Middle frontal gyrus (tissue), 1 donor: Measurements from ENCODE around the gene SMIM17.
A peak's percentile ranks its signal among the peaks of the same experiment; 100 is the strongest.

Experiments
- DNase-seq: peaks from one replicate; pipeline ENCODE4 v3.0.0-alpha.2; 2015; ENCODE audit warnings: low spot score; ENCODE audit errors: extremely low spot score

Gene SMIM17

GRCh38 chr19:56642711-56643459 is at the start of gene SMIM17:
TSS of gene SMIM17 (plus strand) at chr19:56643159. CDS start at chr19:56645668, 2,509 bp downstream.
- no peak for DNase-seq

DNA sequence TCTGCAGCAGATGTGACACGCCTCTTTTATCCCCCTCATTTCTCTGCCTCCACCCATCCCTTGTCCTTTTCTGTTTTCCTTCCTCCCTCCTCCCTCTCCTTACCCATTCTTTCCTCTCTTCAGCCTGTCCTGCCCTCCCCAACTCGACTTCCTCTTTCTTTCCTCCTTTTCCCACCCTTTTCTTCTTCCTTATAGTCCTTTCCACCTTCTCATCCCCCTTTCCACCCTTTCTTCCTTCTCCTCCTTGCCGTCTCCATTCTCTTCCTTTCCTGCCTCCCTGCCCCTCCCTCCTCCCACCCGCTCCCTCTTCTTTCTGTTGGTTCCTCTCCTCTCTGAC is 48.5 kb upstream of the SMIM17 start:
- DNase-seq = no peak

DNA sequence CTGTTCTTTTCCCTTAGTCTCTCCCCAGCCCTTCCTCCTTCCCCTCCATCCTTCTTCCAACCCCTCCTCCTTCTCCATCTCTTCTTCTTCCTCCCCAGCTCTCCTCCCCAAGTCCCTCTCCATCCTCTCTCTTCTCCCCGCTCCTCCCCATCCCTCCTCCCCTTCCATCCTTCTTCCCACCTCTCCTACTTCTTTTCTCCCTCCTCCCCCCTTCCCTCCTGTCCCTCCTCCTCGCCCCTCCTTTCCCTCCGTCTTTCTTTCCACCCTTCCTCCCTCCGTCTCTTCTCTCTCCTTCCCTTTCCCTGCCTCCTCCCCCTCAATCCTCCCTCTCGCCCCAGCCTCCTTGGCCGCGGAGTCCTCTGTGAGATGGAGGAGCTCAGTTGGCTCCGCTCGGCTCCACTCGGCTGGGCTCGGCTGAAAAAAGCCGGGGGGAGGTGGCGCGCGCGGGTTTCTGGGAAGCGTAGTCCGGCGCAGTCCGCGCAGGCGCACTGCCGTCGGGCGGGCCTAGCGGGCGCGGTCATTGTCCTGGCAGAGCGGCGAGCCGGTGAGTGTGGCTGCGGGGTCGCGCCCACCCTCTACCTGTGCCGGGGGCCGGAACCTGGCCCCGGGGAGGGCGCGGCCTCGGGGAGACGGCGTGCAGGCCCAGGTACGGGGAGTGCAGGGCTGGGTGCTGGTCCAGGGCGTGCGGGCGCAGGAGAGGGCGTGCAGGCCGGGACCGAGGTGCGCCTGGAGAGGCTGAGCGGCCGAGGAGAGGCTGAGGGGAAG is 48.0 kb upstream of the SMIM17 start, which contains the start of gene ZNF71:
Gene ZNF71, plus strand, starts transcription at position 520 of the 765 bp plus-strand sequence. CDS start 6,257 bp downstream, outside the sequence.
- peak; percentile 77 for DNase-seq

- DNase-seq = no peak
Observed at GRCh38 chr19:56595548-56595899, 47.4 kb upstream of the SMIM17 start.

- no peak for DNase-seq
Observed at GRCh38 chr19:56596676-56597075, 46.3 kb upstream of the SMIM17 start.

GRCh38 chr19:56597696-56598095 is 45.3 kb upstream of the SMIM17 start:
- DNase-seq = no peak

- no peak for DNase-seq
Observed at GRCh38 chr19:56601375-56601774, 41.6 kb upstream of the SMIM17 start.

- DNase-seq = no peak
Observed at GRCh38 chr19:56603829-56604228, 39.1 kb upstream of the SMIM17 start.

GRCh38 chr19:56608274-56608964 is 34.5 kb upstream of the SMIM17 start:
- DNase-seq = no peak

DNA sequence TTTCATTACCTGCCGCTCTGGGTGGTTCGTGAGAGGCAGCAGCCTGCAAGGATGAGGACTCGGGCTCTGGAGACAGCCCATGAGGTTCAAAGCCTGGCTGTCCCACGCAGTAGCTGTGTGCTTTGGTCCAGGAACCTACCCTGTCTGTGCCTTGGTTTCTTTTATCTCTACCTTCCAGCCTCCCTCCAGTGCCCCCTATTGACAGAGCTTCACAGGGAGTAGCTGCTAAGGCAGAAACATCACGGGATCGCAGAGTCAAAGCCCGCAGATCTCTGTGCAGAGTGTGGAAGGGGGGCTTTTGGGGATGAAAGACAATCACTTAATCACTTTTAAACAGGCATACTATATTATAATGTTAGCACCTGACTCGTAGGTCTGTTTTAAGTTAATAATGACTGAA is 31.7 kb upstream of the SMIM17 start:
- no peak for DNase-seq

DNA sequence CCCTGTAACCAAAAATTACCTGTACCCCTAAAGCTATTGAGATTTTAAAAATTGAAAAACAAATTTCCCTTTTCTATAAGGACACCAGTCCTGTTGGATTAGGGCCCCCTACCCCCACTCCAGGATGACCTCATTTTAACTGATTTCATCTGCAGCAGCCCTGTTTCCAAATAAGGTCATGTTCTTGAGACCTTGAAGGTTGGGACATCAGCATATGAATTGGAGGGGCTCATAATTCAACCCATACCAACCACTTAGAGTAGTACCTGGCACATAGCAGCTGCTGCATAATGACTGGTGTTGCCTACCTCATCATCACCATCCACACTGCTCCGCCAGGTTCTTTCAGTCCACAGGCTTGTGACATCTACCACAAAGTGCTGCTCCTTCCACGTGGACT is 30.2 kb upstream of the SMIM17 start:
- no peak for DNase-seq

DNA sequence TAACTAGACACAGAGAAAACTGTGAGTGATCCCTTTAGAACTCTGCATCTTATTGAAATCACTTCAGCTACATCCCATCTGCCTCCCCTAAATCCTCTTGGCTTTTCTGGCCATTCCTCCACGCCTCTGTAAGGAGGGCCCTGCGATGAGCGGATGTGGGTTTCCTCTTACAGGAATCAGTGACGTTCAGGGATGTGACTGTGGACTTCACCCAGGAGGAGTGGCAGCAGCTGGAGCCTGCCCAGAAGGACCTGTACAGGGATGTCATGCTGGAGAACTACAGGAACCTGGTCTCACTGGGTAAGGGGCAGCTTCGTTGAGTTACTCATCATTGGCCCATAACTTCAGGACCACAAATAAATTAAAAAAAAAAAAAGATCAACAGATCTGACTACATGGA is 29.3 kb upstream of the SMIM17 start:
- DNase-seq = no peak

DNA sequence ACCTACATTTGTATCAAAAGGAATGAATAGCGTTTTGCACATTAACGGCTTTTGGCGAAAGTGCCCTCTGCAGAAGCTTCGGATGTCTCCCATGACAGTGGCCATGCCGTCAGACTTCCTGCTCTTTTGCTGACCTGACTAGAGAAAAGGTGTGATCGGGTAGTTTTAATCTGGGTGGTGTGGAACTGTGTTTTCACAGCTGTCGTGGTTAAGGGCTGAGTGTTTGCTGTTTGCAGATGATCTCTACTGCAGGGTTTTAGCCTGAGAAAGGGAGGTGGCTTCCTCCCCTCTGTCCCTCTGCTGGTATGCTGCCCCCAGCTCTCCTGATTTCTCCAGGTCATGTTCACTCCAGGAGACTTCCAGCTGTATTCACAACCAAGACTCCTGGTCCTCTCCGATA is 25.4 kb upstream of the SMIM17 start:
- DNase-seq = no peak

DNA sequence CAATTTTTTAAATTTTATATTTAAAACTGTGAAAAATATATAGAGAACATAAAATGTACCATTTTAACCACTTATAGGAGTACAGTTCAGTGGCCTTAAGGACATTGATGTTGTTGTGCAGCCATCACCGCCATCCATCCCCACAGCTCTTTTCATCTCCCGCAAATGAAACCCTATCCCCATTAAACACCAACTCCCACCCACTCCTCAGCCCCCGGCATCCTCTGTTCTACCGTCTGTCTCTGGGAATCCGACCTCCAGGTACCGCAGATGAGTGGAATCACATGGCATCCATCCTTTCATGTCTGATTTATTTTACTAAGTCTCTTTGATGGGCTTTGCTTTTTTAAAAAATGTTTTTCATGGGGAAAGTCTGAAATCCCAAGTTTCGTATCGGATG is 23.8 kb upstream of the SMIM17 start:
- no peak for DNase-seq

- DNase-seq = no peak
Observed at GRCh38 chr19:56622374-56622773, 20.6 kb upstream of the SMIM17 start.

DNA sequence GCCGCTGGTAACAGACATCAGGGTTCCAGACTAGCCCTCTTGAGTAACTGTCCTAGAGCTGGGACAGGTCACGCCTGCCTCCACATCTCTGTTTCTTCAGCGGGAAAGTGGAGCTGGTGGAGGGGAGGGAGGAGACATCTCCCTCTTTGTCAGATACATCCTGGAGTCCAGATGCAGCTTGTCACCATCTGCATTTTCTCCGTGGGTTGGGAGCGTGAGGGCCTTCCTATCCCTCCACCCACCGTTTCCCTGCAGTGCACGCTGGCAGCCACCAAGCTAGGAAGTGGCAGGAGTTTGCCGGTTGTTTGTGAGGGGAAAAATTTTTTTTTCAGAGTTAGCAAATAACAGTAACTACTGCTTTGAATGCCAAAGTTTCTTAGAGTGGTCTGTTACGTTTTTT is 20.0 kb upstream of the SMIM17 start:
- DNase-seq = no peak

GRCh38 chr19:56625708-56626107 is 17.3 kb upstream of the SMIM17 start:
- DNase-seq = no peak

DNA sequence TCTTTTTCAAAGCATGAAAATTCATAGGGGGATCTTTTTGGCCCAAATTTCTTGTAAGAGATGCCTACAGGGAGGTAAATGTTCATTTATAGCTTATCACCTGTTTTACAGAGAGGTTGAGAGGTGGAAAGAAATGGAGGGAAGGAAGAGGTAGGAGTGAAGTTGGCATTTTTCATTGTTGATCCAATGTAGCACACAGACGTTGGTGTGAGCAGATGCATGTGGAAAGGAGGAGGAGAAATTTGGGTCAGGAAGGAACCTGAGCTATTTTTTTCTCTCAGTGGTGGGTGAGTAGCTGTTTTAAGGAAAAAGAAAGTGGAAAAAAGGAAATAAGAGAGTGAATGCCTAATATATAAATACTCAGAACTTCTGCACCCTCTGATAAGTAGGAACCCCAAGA is 9.9 kb upstream of the SMIM17 start:
- no peak for DNase-seq

- peak; percentile 36 for DNase-seq
Observed at GRCh38 chr19:56637976-56638555, 4.9 kb upstream of the SMIM17 start.

DNA sequence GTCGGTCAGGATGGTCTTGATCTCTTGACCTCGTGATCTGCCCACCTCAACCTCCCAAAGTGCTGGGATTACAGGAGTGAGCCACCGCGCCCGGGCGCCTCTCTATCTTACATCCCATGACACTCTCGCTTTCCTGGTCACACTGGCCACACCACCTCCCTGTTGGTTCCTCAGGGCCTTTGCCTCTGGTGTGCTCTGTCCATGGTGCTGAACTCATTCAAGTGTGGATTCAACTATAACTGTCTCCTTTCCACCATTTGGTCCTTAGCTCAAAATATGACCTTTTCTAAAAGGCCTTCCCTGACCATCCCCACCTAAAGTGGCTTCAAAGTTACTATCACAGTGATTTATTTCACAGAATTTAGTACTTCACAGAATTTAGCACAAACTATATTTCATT is 3.7 kb upstream of the SMIM17 start:
- DNase-seq = no peak

- no peak for DNase-seq
Observed at GRCh38 chr19:56643460-56643955, 549 bp downstream of the SMIM17 start.

- DNase-seq = no peak
Observed at GRCh38 chr19:56654151-56654550, 11.2 kb downstream of the SMIM17 start.
